ENCODE results near the gene ABL2.

Gene ABL2

GRCh38 chr1:179053486-179053885 lies 176.0 kb downstream of the ABL2 start:
- Histone ChIP-seq H3K36me3 (ENCODE audit: control insufficient read depth, low read depth, low read length) (peaks cover 10% of the 10 kb centered on the region), H3K27me3 (ENCODE audit: control insufficient read depth, insufficient read depth, low read length) (no peaks in the 10 kb centered on the region), H3K27ac (ENCODE audit: low read length) (no peak overlapping the region), H3K4me3 (ENCODE audit: low read length) (no peak overlapping the region), H3K9me3 (ENCODE audit: control insufficient read depth, low read depth, low read length) (no peaks in the 10 kb centered on the region), H3K9ac (ENCODE audit: low read length) (no peak overlapping the region), H3K4me1 (ENCODE audit: control insufficient read depth, low read depth, low read length) (peaks cover 5% of the 10 kb centered on the region)

- H3K9me3 ChIP-seq (ENCODE audit: control insufficient read depth, low read depth, low read length): no peaks in the 10 kb centered on the region
- peaks cover 10% of the 10 kb centered on the region for H3K36me3 ChIP-seq (ENCODE audit: control insufficient read depth, low read depth, low read length)
- H3K4me3 ChIP-seq (ENCODE audit: low read length): no peak overlapping the region
- no peak overlapping the region for H3K9ac ChIP-seq (ENCODE audit: low read length)
- no peak overlapping the region for H3K27ac ChIP-seq (ENCODE audit: low read length)
- no peaks in the 10 kb centered on the region for H3K27me3 ChIP-seq (ENCODE audit: control insufficient read depth, insufficient read depth, low read length)
- no peaks in the 10 kb centered on the region for H3K4me1 ChIP-seq (ENCODE audit: control insufficient read depth, low read depth, low read length)
Measured at GRCh38 chr1:179052776-179053175, 176.7 kb downstream of the ABL2 start.
